HCT116 (cell line): ENCODE measurements around the gene AK4. TPM values are rescaled to one million over a fixed set of nuclear protein-coding genes. Genes with fewer than 3 reads are reported as not detected.

Experiments
- ATAC-seq: fragments of 200-7000 bp; cut with Tn5 transposase; 2 replicates; pipeline ENCODE4 v1.9.1; 2020; ENCODE audit warnings: mild to moderate bottlenecking, moderate library complexity
- BruUV-seq: library from RNA; stranded (reverse); fragments of 400-500 nt; replicated peaks from 2 replicates; lab custom pipeline; 2021; lab: Mats Ljungman, UMichigan
- CTCF ChIA-PET: fragments of 300-600 bp; sonication (Branson Sonifier 250); formaldehyde crosslinking; loops from one replicate; lab custom pipeline; 2021; ENCODE audit warnings: antibody characterized with exemption; lab: Charles Lee
- POLR2A ChIA-PET: fragments of 300-600, 350-600 bp; sonication (Branson Sonifier 250); formaldehyde crosslinking; loops from one replicate; lab custom pipeline; 2021; ENCODE audit warnings: antibody characterized with exemption; lab: Charles Lee
- RAD21 ChIA-PET, 2 experiments: fragments of 300-600 bp; sonication (Branson Sonifier 250); formaldehyde crosslinking; loops; one replicate each; lab custom pipeline; 2023; ENCODE audit warnings: low total read pairs in 2 of 2; ENCODE audit not compliant: uncharacterized antibody in 2 of 2, unreplicated experiment in 2 of 2, low non-redundant PET in 1 of 2; lab: Charles Lee
- DNase-seq: peaks from one replicate; pipeline ENCODE4 v3.0.0-alpha.2; 2010; ENCODE audit warnings: low read depth, low spot score
- H2AFZ ChIP-seq: fragments of 200-600 bp; shearing (Covaris generic), sonication (generic); 2 replicates; pipeline ENCODE4 v1.6.1; 2017; ENCODE audit warnings: low read depth, mixed run types, mixed read lengths, antibody characterized with exemption, low read length; ENCODE audit not compliant: poor library complexity, severe bottlenecking
- H3K27ac ChIP-seq: 2 replicates; pipeline ENCODE4 v1.5.1; 2012; ENCODE audit warnings: low read depth, low read length
- H3K27me3 ChIP-seq: fragments of 200-600 bp; sonication (generic); 2 replicates; pipeline ENCODE4 v1.6.1; 2016; ENCODE audit warnings: mixed run types, low read length, mixed read lengths; ENCODE audit not compliant: insufficient read depth
- H3K36me3 ChIP-seq, 2 experiments: fragments of 200-500 bp in 1 of 2; fragments of 200-600 bp in 1 of 2; sonication (Bioruptor generic) in 1 of 2; sonication (generic) in 1 of 2; 2 replicates each; pipeline versions ENCODE4 v1.5.1 to v1.6.1; 2014 to 2016; ENCODE audit warnings: low read length in 2 of 2, inconsistent platforms in 1 of 2, mixed read lengths in 1 of 2, mixed run types in 1 of 2; ENCODE audit not compliant: insufficient read depth in 2 of 2, control insufficient read depth in 1 of 2
- H3K4me1 ChIP-seq, 2 experiments: fragments of 200-600 bp in 1 of 2; sonication (generic) in 1 of 2; 2 replicates each; pipeline versions ENCODE4 v1.5.1 to v1.6.1; 2012 to 2017; ENCODE audit warnings: low read length in 2 of 2, inconsistent platforms in 1 of 2, mild to moderate bottlenecking in 1 of 2, mixed read lengths in 1 of 2, mixed run types in 1 of 2, moderate library complexity in 1 of 2; ENCODE audit not compliant: insufficient read depth in 2 of 2, control insufficient read depth in 1 of 2
- H3K4me2 ChIP-seq: fragments of 200-600 bp; sonication (generic); 2 replicates; pipeline ENCODE4 v1.6.1; 2017; ENCODE audit warnings: mixed run types, low read length, mixed read lengths
- H3K4me3 ChIP-seq, 2 experiments: fragments of 200-600 bp in 1 of 2; sonication (generic) in 1 of 2; replicated peaks in 1 of 2; 2 replicates each; pipeline ENCODE4 v1.5.1; 2011 to 2016; ENCODE audit warnings: low read length in 2 of 2, control low read depth in 1 of 2, low read depth in 1 of 2, mild to moderate bottlenecking in 1 of 2, mixed read lengths in 1 of 2, mixed run types in 1 of 2
- H3K79me2 ChIP-seq: fragments of 200-600 bp; sonication (generic); 2 replicates; pipeline ENCODE4 v1.6.1; 2017; ENCODE audit warnings: mild to moderate bottlenecking, mixed run types, low read length, moderate library complexity, mixed read lengths; ENCODE audit not compliant: insufficient read depth
- H3K9ac ChIP-seq: fragments of 200-600 bp; sonication (generic); 2 replicates; pipeline ENCODE4 v1.6.1; 2016; ENCODE audit warnings: low read length, mixed read lengths
- H3K9me2 ChIP-seq: fragments of 200-600 bp; sonication (generic), shearing (Covaris generic); 2 replicates; pipeline ENCODE4 v1.6.1; 2017; ENCODE audit warnings: mixed run types, mild to moderate bottlenecking, moderate library complexity; ENCODE audit not compliant: insufficient read depth
- H3K9me3 ChIP-seq, 2 experiments: fragments of 200-500 bp in 1 of 2; fragments of 200-600 bp in 1 of 2; sonication (Bioruptor generic) in 1 of 2; sonication (generic) in 1 of 2; 2 replicates each; pipeline ENCODE4 v1.6.1; 2014 to 2017; ENCODE audit warnings: low read length in 2 of 2, mixed read lengths in 2 of 2, inconsistent platforms in 1 of 2, low read depth in 1 of 2, mild to moderate bottlenecking in 1 of 2, mixed run types in 1 of 2, moderate library complexity in 1 of 2; ENCODE audit not compliant: control insufficient read depth in 1 of 2, insufficient read depth in 1 of 2
- H4K20me1 ChIP-seq: fragments of 200-600 bp; sonication (generic), shearing (Covaris generic); 2 replicates; pipeline ENCODE4 v1.6.1; 2017; ENCODE audit warnings: mixed run types, mild to moderate bottlenecking, moderate library complexity; ENCODE audit not compliant: insufficient read depth
- CBX3 ChIP-seq: IDR thresholded peaks from 2 replicates; pipeline ENCODE4 v1.6.1; 2012; ENCODE audit warnings: low read depth
- CEBPB ChIP-seq: IDR thresholded peaks from 2 replicates; pipeline ENCODE4 v1.6.1; 2012; ENCODE audit warnings: low read depth
- EGR1 ChIP-seq: IDR thresholded peaks from 2 replicates; pipeline ENCODE4 v1.6.1; 2012; ENCODE audit warnings: low read depth
- MAX ChIP-seq: IDR thresholded peaks from 2 replicates; pipeline ENCODE4 v1.6.1; 2012
- POLR2AphosphoS5 ChIP-seq: IDR thresholded peaks from 2 replicates; pipeline ENCODE4 v1.6.1; 2011; ENCODE audit warnings: mild to moderate bottlenecking, low read depth, low read length, moderate library complexity
- RAD21 ChIP-seq: IDR thresholded peaks from 2 replicates; pipeline ENCODE4 v1.6.1; 2012; ENCODE audit warnings: low read depth, mild to moderate bottlenecking
- REST ChIP-seq: IDR thresholded peaks from 2 replicates; pipeline ENCODE4 v1.6.1; 2012; ENCODE audit warnings: low read depth
- SIN3A ChIP-seq: IDR thresholded peaks from 2 replicates; pipeline ENCODE4 v1.6.1; 2012; ENCODE audit warnings: low read depth
- TCF7L2 ChIP-seq: IDR thresholded peaks from 2 replicates; pipeline ENCODE4 v1.7.0; 2011; ENCODE audit warnings: borderline replicate concordance, inconsistent platforms; ENCODE audit not compliant: insufficient read depth, insufficient read length; ENCODE audit errors: extremely low read depth
- ZFX ChIP-seq: fragments of 450-650 bp; IDR thresholded peaks from 2 replicates; pipeline ENCODE4 v1.6.1; 2017
- intact Hi-C: fragments of 100-400 bp; cut with micrococcal nuclease; formaldehyde crosslinking; loops from 2 replicates; pipeline ENCODE4 v1.10.0; 2022
- total RNA-seq: library from RNA; stranded (reverse); gene quantifications from one replicate; pipeline ENCODE4 v1.2.1, GENCODE V29; 2021; ENCODE audit not compliant: unreplicated experiment
- TF ChIP-seq, protein P1 (sequence below): IDR thresholded peaks from 2 replicates; pipeline ENCODE4 v1.6.1; 2012
- TF ChIP-seq, protein P2 (sequence below): IDR thresholded peaks from 2 replicates; pipeline ENCODE4 v1.6.1; 2011; ENCODE audit warnings: mild to moderate bottlenecking, low read length, moderate library complexity; ENCODE audit not compliant: insufficient replicate concordance; ENCODE audit errors: extremely low read depth

AK4 gene
- total RNA-seq, 1 experiment from 2014 or later, result 51.5 TPM

GRCh38 chr1:65196926-65197325 lies 48.9 kb downstream of the AK4 start:
- Histone ChIP-seq H3K79me2 (0 out of 2 replicates have a peak, but pooled peaks cover 9% of the 10 kb centered on the region), H3K9ac (no peak overlapping the region), H3K27me3 (no peaks in the 10 kb centered on the region), H2AFZ (no peak overlapping the region), H3K27ac (no peak overlapping the region), H4K20me1 (no peaks in the 10 kb centered on the region), H3K4me2 (no peak overlapping the region), H3K4me3 (no peak overlapping the region), H3K9me3 (no peaks in the 10 kb centered on the region), H3K4me1 (no peaks in the 10 kb centered on the region), H3K36me3 (peaks cover 0 to 4% of the 10 kb centered on the region in 2 experiments; a peak in 1 of 4 replicates), H3K9me2 (no peaks in the 10 kb centered on the region)
- no peak for ATAC-seq
- ChIA-PET CTCF (no interaction called here), RAD21 (interaction anchor here in 1 of 2 experiments (0.7 kb wide), 1 partner anchor 13 kb away, joined by 5 read pairs; no protein-coding TSS in a partner anchor), POLR2A (no interaction called here)
- no peak for DNase-seq
- TF ChIP-seq, protein P1, sequence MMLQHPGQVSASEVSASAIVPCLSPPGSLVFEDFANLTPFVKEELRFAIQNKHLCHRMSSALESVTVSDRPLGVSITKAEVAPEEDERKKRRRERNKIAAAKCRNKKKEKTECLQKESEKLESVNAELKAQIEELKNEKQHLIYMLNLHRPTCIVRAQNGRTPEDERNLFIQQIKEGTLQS, result no peak
- TF ChIP-seq CBX3, result no peak
- TF ChIP-seq, protein P2, sequence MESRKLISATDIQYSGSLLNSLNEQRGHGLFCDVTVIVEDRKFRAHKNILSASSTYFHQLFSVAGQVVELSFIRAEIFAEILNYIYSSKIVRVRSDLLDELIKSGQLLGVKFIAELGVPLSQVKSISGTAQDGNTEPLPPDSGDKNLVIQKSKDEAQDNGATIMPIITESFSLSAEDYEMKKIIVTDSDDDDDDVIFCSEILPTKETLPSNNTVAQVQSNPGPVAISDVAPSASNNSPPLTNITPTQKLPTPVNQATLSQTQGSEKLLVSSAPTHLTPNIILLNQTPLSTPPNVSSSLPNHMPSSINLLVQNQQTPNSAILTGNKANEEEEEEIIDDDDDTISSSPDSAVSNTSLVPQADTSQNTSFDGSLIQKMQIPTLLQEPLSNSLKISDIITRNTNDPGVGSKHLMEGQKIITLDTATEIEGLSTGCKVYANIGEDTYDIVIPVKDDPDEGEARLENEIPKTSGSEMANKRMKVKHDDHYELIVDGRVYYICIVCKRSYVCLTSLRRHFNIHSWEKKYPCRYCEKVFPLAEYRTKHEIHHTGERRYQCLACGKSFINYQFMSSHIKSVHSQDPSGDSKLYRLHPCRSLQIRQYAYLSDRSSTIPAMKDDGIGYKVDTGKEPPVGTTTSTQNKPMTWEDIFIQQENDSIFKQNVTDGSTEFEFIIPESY, result no peak
- TF ChIP-seq POLR2AphosphoS5, result no peak
- BruUV-seq, result no TSS peak
- intact Hi-C loops, result no loop called here

GRCh38 chr1:65197636-65198035 lies 49.6 kb downstream of the AK4 start:
- Histone ChIP-seq H3K4me1 (no peaks in the 10 kb centered on the region), H3K79me2 (0 out of 2 replicates have a peak, but pooled peaks cover 9% of the 10 kb centered on the region), H3K36me3 (peaks cover 0 to under 1% of the 10 kb centered on the region in 2 experiments; a peak in 1 of 4 replicates), H3K9ac (no peak overlapping the region), H3K27ac (no peak overlapping the region), H2AFZ (no peak overlapping the region), H3K9me3 (no peaks in the 10 kb centered on the region), H4K20me1 (no peaks in the 10 kb centered on the region), H3K4me2 (no peak overlapping the region), H3K4me3 (no peak overlapping the region), H3K27me3 (no peaks in the 10 kb centered on the region), H3K9me2 (no peaks in the 10 kb centered on the region)
- ChIA-PET CTCF (interaction anchor here (0.8 kb wide), 1 partner anchor 11 kb away, joined by 3 read pairs; no protein-coding TSS in a partner anchor), POLR2A (no interaction called here), RAD21 (no interaction called here)
- intact Hi-C loops, result no loop called here
- ATAC-seq (no peak), DNase-seq (no peak)
- BruUV-seq, result no TSS peak
- no peak for TF ChIP-seq TCF7L2
- TF ChIP-seq REST, result no peak
- TF ChIP-seq CBX3, result no peak
- TF ChIP-seq MAX, result no peak
- TF ChIP-seq ZFX, result no peak
- TF ChIP-seq CEBPB, result no peak
- TF ChIP-seq EGR1, result no peak
- no peak for TF ChIP-seq SIN3A
- TF ChIP-seq, protein P1, result no peak
- TF ChIP-seq RAD21, result no peak
- TF ChIP-seq POLR2AphosphoS5, result no peak
